ENCODE measurements around the gene KIRREL3. TPM values are rescaled to one million over a fixed set of nuclear protein-coding genes. Genes with fewer than 3 reads are reported as not detected.

Gene KIRREL3
- polyA plus RNA-seq, 1 donor (not counting 4 experiments of a cell fraction or from before 2014, with no cell fraction given) = 0.04 TPM

DNA sequence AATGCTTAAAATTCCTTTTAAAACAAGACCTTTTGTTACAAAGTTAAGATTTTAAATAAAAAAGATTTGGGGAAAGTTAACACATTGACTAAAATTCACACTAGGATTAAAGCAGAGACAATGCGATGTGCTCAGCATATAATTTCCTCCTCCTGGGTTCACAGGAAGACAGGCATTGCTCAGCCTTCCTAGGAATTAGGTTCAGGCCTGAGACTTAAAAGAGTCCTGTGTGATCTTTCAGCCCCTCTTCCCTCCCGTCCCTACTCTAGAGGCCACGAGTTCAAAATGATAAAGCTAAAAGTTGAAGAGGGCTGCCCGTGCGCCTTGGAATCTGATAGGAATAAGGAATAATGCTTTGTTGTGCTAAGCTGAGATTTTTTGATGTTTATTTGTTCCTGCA, 218.6 kb downstream of the KIRREL3 start:
- Histone ChIP-seq H3K9me1 (ENCODE audit: control insufficient read depth, extremely low read depth, insufficient read depth, low read length) (no peaks in the 10 kb centered on the region), H4K20me1 (ENCODE audit: control insufficient read depth, extremely low read depth, insufficient read depth, low read length) (no peaks in the 10 kb centered on the region), H3K36me3 (ENCODE audit: control insufficient read depth in 2 of 2, extremely low read depth in 1 of 2, insufficient read depth in 2 of 2, low read length in 2 of 2) (no peaks in the 10 kb centered on the region), H3K9ac (ENCODE audit: control insufficient read depth, extremely low read depth, insufficient read depth, low read length) (no peak overlapping the region), H3K79me2 (ENCODE audit: control insufficient read depth, insufficient read depth, low read length) (no peaks in the 10 kb centered on the region), H3K4me1 (ENCODE audit: control insufficient read depth, extremely low read depth, insufficient read depth, low read length) (no peaks in the 10 kb centered on the region), H3K27ac (ENCODE audit: control insufficient read depth, insufficient read depth, low read length) (no peak overlapping the region), H2AFZ (ENCODE audit: control insufficient read depth, low read length) (no peak overlapping the region), H3K4me2 (ENCODE audit: control insufficient read depth, extremely low read depth, insufficient read depth, low read depth, low read length) (no peak overlapping the region), H3K4me3 (ENCODE audit: control insufficient read depth in 2 of 3, extremely low read depth in 1 of 3, insufficient read depth in 2 of 3, low read depth in 1 of 3, low read length in 3 of 3) (no peak overlapping the region), H3K9me3 (ENCODE audit: control insufficient read depth, low read depth, low read length) (no peaks in the 10 kb centered on the region), H3K27me3 (ENCODE audit: control insufficient read depth, extremely low read depth, insufficient read depth, low read length) (no peaks in the 10 kb centered on the region)
- DNase-seq (ENCODE audit: low read depth, low spot score) (no peak), FAIRE-seq (no peak)
- TF ChIP-seq, protein P1, sequence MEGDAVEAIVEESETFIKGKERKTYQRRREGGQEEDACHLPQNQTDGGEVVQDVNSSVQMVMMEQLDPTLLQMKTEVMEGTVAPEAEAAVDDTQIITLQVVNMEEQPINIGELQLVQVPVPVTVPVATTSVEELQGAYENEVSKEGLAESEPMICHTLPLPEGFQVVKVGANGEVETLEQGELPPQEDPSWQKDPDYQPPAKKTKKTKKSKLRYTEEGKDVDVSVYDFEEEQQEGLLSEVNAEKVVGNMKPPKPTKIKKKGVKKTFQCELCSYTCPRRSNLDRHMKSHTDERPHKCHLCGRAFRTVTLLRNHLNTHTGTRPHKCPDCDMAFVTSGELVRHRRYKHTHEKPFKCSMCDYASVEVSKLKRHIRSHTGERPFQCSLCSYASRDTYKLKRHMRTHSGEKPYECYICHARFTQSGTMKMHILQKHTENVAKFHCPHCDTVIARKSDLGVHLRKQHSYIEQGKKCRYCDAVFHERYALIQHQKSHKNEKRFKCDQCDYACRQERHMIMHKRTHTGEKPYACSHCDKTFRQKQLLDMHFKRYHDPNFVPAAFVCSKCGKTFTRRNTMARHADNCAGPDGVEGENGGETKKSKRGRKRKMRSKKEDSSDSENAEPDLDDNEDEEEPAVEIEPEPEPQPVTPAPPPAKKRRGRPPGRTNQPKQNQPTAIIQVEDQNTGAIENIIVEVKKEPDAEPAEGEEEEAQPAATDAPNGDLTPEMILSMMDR (optimal IDR thresholded peaks at IDR 0.05 in 1 of 3, IDR thresholded peaks at IDR 0.05 in 1 of 3, conservative IDR thresholded peaks at IDR 0.05 in 1 of 3; ENCODE audit: extremely low read depth in 1 of 3, insufficient read depth in 2 of 3, low read length in 3 of 3) = no peak
- no peak for TF ChIP-seq EZH2 (IDR thresholded peaks at IDR 0.05; ENCODE audit: low read length)
- dilution Hi-C loops (cut with MboI; ENCODE audit: extremely low pct_ligation_motif_present, low sequenced_read_pairs) = no loop called here

DNA sequence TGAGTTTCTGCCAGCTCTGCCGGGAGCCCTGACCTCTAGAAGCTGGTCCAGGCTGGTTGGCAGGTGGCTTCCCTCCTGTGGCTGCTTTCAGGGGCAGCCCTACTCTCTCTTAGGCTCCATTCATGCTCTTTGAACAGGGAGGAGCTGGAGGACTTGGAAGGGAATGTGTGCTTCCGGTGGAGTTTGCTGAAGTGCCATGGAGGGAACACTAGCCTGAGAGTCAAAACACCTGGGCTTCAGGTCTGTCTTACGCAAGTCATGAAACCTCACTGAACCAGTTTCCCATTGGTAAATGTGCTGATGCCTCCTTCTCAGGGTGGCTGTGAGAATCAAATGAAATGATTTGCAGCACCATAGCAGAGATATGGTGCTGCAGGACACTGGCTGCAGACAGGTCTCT, 224.5 kb downstream of the KIRREL3 start:
- dilution Hi-C loops (cut with MboI; ENCODE audit: extremely low pct_ligation_motif_present, low sequenced_read_pairs) = no loop called here

More for the DNA sequence above, 224.5 kb downstream of the KIRREL3 start:
- Histone ChIP-seq H3K4me1 (ENCODE audit: control insufficient read depth, extremely low read depth, insufficient read depth, low read length) (no peaks in the 10 kb centered on the region), H3K79me2 (ENCODE audit: control insufficient read depth, insufficient read depth, low read length) (no peaks in the 10 kb centered on the region), H3K36me3 (ENCODE audit: control insufficient read depth in 2 of 2, extremely low read depth in 1 of 2, insufficient read depth in 2 of 2, low read length in 2 of 2) (no peaks in the 10 kb centered on the region), H3K27ac (ENCODE audit: control insufficient read depth, insufficient read depth, low read length) (no peak overlapping the region), H4K20me1 (ENCODE audit: control insufficient read depth, extremely low read depth, insufficient read depth, low read length) (no peaks in the 10 kb centered on the region), H3K4me3 (ENCODE audit: control insufficient read depth in 2 of 3, extremely low read depth in 1 of 3, insufficient read depth in 2 of 3, low read depth in 1 of 3, low read length in 3 of 3) (no peak overlapping the region), H3K4me2 (ENCODE audit: control insufficient read depth, extremely low read depth, insufficient read depth, low read depth, low read length) (no peak overlapping the region), H2AFZ (ENCODE audit: control insufficient read depth, low read length) (no peak overlapping the region), H3K27me3 (ENCODE audit: control insufficient read depth, extremely low read depth, insufficient read depth, low read length) (no peaks in the 10 kb centered on the region), H3K9me3 (ENCODE audit: control insufficient read depth, low read depth, low read length) (no peaks in the 10 kb centered on the region), H3K9me1 (ENCODE audit: control insufficient read depth, extremely low read depth, insufficient read depth, low read length) (no peaks in the 10 kb centered on the region), H3K9ac (ENCODE audit: control insufficient read depth, extremely low read depth, insufficient read depth, low read length) (no peak overlapping the region)
- FAIRE-seq = no peak
- DNase-seq (ENCODE audit: low read depth, low spot score) = no peak
- TF ChIP-seq, protein P1 (optimal IDR thresholded peaks at IDR 0.05 in 1 of 3, IDR thresholded peaks at IDR 0.05 in 1 of 3, conservative IDR thresholded peaks at IDR 0.05 in 1 of 3; ENCODE audit: extremely low read depth in 1 of 3, insufficient read depth in 2 of 3, low read length in 3 of 3) = no peak
- no peak for TF ChIP-seq EZH2 (IDR thresholded peaks at IDR 0.05; ENCODE audit: low read length)
